GM18870 (cell line): ENCODE measurements around the gene SUSD5.

Source experiments
- ATAC-seq: cut with Tn5 transposase; IDR thresholded peaks from one replicate; pipeline ENCODE4 v1.9.1; 2021; ENCODE audit warnings: moderate library complexity; ENCODE audit not compliant: unreplicated experiment

Gene SUSD5

GRCh38 chr3:33153782-33154181 lies 64.8 kb downstream of the SUSD5 start:
- ATAC-seq, result no peak

GRCh38 chr3:33152363-33153360 lies 65.9 kb downstream of the SUSD5 start:
- ATAC-seq, result no peak

- no peak for ATAC-seq
These were observed 69.3 kb downstream of the SUSD5 start for GRCh38 chr3:33149342-33149741.

- ATAC-seq, result no peak
These were observed 71.7 kb downstream of the SUSD5 start for GRCh38 chr3:33146791-33147445.

- ATAC-seq, result no peak
These were observed 72.6 kb downstream of the SUSD5 start for GRCh38 chr3:33145901-33146580.

- ATAC-seq, result no peak
These were observed 73.2 kb downstream of the SUSD5 start for GRCh38 chr3:33145221-33145900.

GRCh38 chr3:33144433-33144832 lies 74.2 kb downstream of the SUSD5 start:
- no peak for ATAC-seq

- ATAC-seq, result no peak
These were observed 77.6 kb downstream of the SUSD5 start for GRCh38 chr3:33141006-33141405.

GRCh38 chr3:33139996-33140395 lies 78.6 kb downstream of the SUSD5 start:
- no peak for ATAC-seq

GRCh38 chr3:33139006-33139623 lies 79.5 kb downstream of the SUSD5 start:
- peak; percentile 69 for ATAC-seq

GRCh38 chr3:33137691-33138090 lies 80.9 kb downstream of the SUSD5 start:
- ATAC-seq, result no peak

- no peak for ATAC-seq
These were observed 84.5 kb downstream of the SUSD5 start for GRCh38 chr3:33134026-33134625.

GRCh38 chr3:33132019-33132360 lies 86.6 kb downstream of the SUSD5 start:
- no peak for ATAC-seq

- ATAC-seq, result no peak
These were observed 87.1 kb downstream of the SUSD5 start for GRCh38 chr3:33131331-33132018.

GRCh38 chr3:33130144-33130543 lies 88.5 kb downstream of the SUSD5 start:
- no peak for ATAC-seq

GRCh38 chr3:33128706-33129105 lies 89.9 kb downstream of the SUSD5 start:
- ATAC-seq, result no peak

GRCh38 chr3:33125840-33126239 lies 92.8 kb downstream of the SUSD5 start:
- ATAC-seq, result no peak

GRCh38 chr3:33124638-33125037 lies 94.0 kb downstream of the SUSD5 start:
- no peak for ATAC-seq

GRCh38 chr3:33122991-33123390 lies 95.6 kb downstream of the SUSD5 start:
- no peak for ATAC-seq

- ATAC-seq, result no peak
These were observed 98.7 kb downstream of the SUSD5 start for GRCh38 chr3:33119891-33120290.
